HL-60 (cell line): Measurements from ENCODE around the gene HES7.

Experiments
- DNase-seq, 2 experiments: peaks; one replicate each; pipeline ENCODE4 v3.0.0-alpha.2; 2010 to 2020; ENCODE audit warnings: low read depth in 1 of 2, low spot score in 1 of 2
- H3K27ac ChIP-seq: fragments of 250-450 bp; sonication (Bioruptor Pico); replicated peaks from 2 replicates; pipeline ENCODE4 v1.5.1; 2020; ENCODE audit warnings: mild to moderate bottlenecking, moderate library complexity
- H3K27me3 ChIP-seq: fragments of 250-450 bp; sonication (Bioruptor Pico); 2 replicates; pipeline ENCODE4 v1.5.1; 2021; ENCODE audit warnings: mild to moderate bottlenecking, moderate library complexity; ENCODE audit not compliant: insufficient read depth, poor library complexity, severe bottlenecking
- H3K4me3 ChIP-seq: replicated peaks from 2 replicates; pipeline ENCODE4 v1.5.1; 2011; ENCODE audit warnings: mild to moderate bottlenecking, control low read depth, low read length; ENCODE audit not compliant: insufficient read depth
- GABPA ChIP-seq: IDR thresholded peaks from 2 replicates; pipeline ENCODE4 v1.6.1; 2012; ENCODE audit warnings: low read depth
- POLR2AphosphoS5 ChIP-seq: IDR thresholded peaks from 2 replicates; pipeline ENCODE4 v1.6.1; 2012; ENCODE audit warnings: low read depth
- SPI1 ChIP-seq: IDR thresholded peaks from 2 replicates; pipeline ENCODE4 v1.6.1; 2012; ENCODE audit warnings: low read depth, mild to moderate bottlenecking, borderline replicate concordance
- TF ChIP-seq, protein P1 (sequence below): IDR thresholded peaks from 2 replicates; pipeline ENCODE4 v1.6.1; 2012; ENCODE audit warnings: low read depth; ENCODE audit not compliant: insufficient replicate concordance
- TF ChIP-seq, protein P2 (sequence below): IDR thresholded peaks from one replicate; pipeline ENCODE4 v1.5.1; 2011; ENCODE audit warnings: low read length, control low read depth, inconsistent platforms; ENCODE audit not compliant: insufficient read depth

The HES7 gene

DNA sequence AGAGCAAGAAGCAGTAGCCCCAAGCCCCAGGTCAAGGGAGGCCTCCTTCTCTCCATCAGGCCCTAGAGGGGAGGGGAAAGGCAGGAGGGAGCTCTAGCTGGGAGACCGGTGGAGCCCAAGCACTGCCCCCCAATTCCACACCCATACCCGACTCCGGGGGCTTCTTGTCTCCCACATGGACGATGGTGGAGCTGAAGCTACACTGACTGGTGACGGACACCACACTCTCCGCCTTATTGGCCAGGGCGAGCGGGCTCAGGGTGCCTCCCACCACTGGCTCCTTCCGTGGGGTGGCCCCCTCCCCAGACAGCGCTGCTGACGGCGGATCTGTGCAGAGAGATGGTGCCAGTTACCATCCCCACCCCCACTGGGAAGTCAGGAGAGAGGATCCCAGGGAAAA, 21.9 kb upstream of the HES7 start:
- H3K27me3 ChIP-seq, result no peaks in the 10 kb centered on the region
- DNase-seq, result no peak
- no peak overlapping the region for H3K4me3 ChIP-seq
- H3K27ac ChIP-seq, result no peak overlapping the region
- TF ChIP-seq POLR2AphosphoS5 (no peak), SPI1 (no peak), GABPA (no peak)
- TF ChIP-seq, protein P1, sequence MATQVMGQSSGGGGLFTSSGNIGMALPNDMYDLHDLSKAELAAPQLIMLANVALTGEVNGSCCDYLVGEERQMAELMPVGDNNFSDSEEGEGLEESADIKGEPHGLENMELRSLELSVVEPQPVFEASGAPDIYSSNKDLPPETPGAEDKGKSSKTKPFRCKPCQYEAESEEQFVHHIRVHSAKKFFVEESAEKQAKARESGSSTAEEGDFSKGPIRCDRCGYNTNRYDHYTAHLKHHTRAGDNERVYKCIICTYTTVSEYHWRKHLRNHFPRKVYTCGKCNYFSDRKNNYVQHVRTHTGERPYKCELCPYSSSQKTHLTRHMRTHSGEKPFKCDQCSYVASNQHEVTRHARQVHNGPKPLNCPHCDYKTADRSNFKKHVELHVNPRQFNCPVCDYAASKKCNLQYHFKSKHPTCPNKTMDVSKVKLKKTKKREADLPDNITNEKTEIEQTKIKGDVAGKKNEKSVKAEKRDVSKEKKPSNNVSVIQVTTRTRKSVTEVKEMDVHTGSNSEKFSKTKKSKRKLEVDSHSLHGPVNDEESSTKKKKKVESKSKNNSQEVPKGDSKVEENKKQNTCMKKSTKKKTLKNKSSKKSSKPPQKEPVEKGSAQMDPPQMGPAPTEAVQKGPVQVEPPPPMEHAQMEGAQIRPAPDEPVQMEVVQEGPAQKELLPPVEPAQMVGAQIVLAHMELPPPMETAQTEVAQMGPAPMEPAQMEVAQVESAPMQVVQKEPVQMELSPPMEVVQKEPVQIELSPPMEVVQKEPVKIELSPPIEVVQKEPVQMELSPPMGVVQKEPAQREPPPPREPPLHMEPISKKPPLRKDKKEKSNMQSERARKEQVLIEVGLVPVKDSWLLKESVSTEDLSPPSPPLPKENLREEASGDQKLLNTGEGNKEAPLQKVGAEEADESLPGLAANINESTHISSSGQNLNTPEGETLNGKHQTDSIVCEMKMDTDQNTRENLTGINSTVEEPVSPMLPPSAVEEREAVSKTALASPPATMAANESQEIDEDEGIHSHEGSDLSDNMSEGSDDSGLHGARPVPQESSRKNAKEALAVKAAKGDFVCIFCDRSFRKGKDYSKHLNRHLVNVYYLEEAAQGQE, result no peak
- TF ChIP-seq, protein P2, sequence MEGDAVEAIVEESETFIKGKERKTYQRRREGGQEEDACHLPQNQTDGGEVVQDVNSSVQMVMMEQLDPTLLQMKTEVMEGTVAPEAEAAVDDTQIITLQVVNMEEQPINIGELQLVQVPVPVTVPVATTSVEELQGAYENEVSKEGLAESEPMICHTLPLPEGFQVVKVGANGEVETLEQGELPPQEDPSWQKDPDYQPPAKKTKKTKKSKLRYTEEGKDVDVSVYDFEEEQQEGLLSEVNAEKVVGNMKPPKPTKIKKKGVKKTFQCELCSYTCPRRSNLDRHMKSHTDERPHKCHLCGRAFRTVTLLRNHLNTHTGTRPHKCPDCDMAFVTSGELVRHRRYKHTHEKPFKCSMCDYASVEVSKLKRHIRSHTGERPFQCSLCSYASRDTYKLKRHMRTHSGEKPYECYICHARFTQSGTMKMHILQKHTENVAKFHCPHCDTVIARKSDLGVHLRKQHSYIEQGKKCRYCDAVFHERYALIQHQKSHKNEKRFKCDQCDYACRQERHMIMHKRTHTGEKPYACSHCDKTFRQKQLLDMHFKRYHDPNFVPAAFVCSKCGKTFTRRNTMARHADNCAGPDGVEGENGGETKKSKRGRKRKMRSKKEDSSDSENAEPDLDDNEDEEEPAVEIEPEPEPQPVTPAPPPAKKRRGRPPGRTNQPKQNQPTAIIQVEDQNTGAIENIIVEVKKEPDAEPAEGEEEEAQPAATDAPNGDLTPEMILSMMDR, result no peak

DNA sequence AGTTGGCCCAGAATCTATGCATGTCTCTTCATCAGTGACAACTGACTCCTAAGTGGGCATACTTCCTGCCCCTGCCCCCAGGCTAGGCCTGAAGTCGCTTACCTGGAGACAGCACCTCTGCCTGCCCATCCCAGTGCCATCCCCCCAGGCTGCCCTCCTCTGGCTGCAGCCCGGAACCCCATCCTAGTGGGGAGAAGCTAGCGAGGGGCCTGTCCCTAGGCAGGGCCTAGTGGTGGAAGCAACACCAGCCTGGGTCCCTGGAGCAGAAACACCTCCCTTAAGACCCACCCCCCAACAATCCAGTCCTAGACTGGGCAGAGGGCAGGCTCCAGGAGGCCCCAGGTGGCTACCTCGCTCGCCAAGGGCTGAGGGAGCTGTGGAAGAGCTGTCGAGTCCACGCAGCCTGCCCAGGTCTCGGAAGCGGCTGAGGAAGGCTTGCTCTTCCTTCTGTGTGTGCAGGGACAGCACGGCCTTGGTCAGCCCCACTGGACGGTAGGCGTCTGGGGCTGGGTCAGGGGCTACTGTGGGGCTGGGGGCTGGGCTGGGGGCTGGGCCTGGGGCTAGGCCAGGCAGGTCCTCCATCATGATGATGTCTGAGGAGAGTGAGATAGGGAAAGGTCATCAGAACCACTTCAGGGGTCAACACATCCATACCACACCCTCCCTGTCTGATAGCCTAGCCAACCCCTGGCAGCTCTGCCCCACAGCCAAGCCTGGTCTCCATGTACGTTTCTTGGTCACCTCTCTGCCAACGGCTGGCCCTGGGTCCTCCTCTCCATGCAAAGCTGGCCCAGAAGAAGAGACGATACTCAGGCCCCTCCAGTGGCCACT, 20.7 kb upstream of the HES7 start:
- no peak overlapping the region for H3K27ac ChIP-seq
- DNase-seq, result no peak
- no peaks in the 10 kb centered on the region for H3K27me3 ChIP-seq
- no peak overlapping the region for H3K4me3 ChIP-seq
- TF ChIP-seq GABPA, result no peak
- TF ChIP-seq POLR2AphosphoS5, result no peak
- TF ChIP-seq SPI1, result no peak
- TF ChIP-seq, protein P2, result no peak
- TF ChIP-seq, protein P1, result no peak

DNA sequence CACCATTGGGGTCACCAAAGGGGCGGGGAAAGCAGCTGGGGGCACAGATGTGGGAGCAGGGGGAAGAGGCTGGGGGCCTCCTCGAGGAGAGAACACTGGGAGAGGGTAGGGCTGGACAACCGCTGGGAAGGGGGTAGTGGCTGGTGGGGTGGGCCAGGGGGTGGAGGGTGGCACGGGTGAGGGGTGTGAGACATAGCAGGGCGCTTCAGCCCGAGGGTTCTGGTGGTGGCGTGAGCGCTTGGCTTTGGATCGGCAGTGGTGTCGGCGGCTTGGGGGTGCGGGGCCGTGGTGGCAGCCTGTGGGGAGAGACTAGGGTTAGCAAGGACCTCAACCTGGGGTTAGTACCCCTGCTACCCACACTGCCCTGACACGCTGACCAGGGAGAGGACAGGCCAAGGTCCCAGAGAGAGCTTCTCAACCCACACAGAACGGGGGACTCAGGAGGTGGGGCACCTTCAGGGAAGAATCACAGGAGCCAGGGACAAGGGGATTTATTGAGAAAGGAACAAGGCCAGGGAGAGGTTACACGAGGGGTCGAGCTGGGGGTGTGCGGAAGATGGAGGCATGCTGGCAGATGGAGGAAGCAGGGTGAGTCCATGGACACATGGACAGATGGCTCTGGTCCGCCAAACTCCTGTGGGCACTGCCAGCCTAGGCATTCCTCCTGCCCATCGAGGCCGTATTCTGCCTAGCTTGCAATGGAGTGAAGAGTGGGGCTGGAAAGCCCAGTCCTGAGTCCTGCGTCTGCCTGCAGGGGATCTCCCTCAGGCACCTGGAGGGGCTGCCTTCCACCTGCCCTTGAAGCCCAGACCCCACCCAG, 19.9 kb upstream of the HES7 start:
- TF ChIP-seq, protein P2, result no peak
- TF ChIP-seq POLR2AphosphoS5 (no peak), SPI1 (no peak), GABPA (no peak)
- TF ChIP-seq, protein P1, result no peak
- no peak for DNase-seq
- Histone ChIP-seq H3K4me3 (no peak overlapping the region), H3K27me3 (no peaks in the 10 kb centered on the region), H3K27ac (no peak overlapping the region)
